K562 (cell line): ENCODE data around the gene AMFR. TPM values are rescaled to one million over a fixed set of nuclear protein-coding genes. Genes with fewer than 3 reads are reported as not detected.

Experiments used
- ATF2 ChIP-seq: sonication (generic); formaldehyde crosslinking; IDR thresholded peaks from 2 replicates; pipeline ENCODE4 v1.8.1; 2022; ENCODE audit warnings: missing genetic modification reagents
- ATF4 ChIP-seq: fragments of 450-650 bp; formaldehyde crosslinking; IDR thresholded peaks from 2 replicates; pipeline ENCODE4 v1.4.0; 2022; ENCODE audit warnings: mild to moderate bottlenecking, moderate library complexity
- CEBPG ChIP-seq, 3 experiments: fragments of 200-800 bp in 1 of 3; sonication (Bioruptor generic) in 1 of 3; sonication (generic) in 1 of 3; formaldehyde crosslinking in 1 of 3; IDR thresholded peaks in 2 of 3; conservative IDR thresholded peaks in 1 of 3; 2 replicates each; pipeline versions ENCODE4 v1.6.1 to v1.8.0; 2016 to 2022; ENCODE audit warnings: missing compliant biosample characterization in 2 of 3, missing genetic modification characterization in 2 of 3, mild to moderate bottlenecking in 1 of 3, missing genetic modification reagents in 1 of 3
- KLF6 ChIP-seq: fragments of 250-450 bp; sonication (Bioruptor Pico); IDR thresholded peaks from 2 replicates; pipeline ENCODE4 v1.4.0; 2020; ENCODE audit warnings: mild to moderate bottlenecking, moderate library complexity, borderline replicate concordance
- MYC ChIP-seq, 2 experiments: fragments of 250-450 bp in 1 of 2; sonication (Bioruptor Pico) in 1 of 2; IDR thresholded peaks; 2 replicates each; pipeline versions ENCODE4 v1.5.1 to v1.6.1; 2012 to 2021; ENCODE audit warnings: low read depth in 2 of 2, borderline replicate concordance in 1 of 2, improper control_type of control experiment in 1 of 2, low read length in 1 of 2, mild to moderate bottlenecking in 1 of 2, moderate library complexity in 1 of 2
- NBN ChIP-seq: fragments of 450-650 bp; IDR thresholded peaks from 2 replicates; pipeline ENCODE4 v1.6.1; 2016; ENCODE audit warnings: low read depth, mild to moderate bottlenecking
- NFRKB ChIP-seq: fragments of 450-650 bp; IDR thresholded peaks from 2 replicates; pipeline ENCODE4 v1.6.1; 2016; ENCODE audit warnings: low read depth
- NUFIP1 ChIP-seq: fragments of 450-650 bp; IDR thresholded peaks from 2 replicates; pipeline ENCODE4 v1.6.1; 2018; ENCODE audit not compliant: partially characterized antibody
- PCBP1 ChIP-seq: fragments of 200-400 bp; formaldehyde crosslinking; IDR thresholded peaks from 2 replicates; pipeline ENCODE4 v1.6.1; 2018; ENCODE audit warnings: mild to moderate bottlenecking, low read depth, low read length; ENCODE audit not compliant: poor library complexity, severe bottlenecking
- PTTG1 ChIP-seq: fragments of 450-650 bp; IDR thresholded peaks from 2 replicates; pipeline ENCODE4 v1.6.1; 2016; ENCODE audit warnings: low read depth, mild to moderate bottlenecking, missing genetic modification characterization, missing compliant biosample characterization
- SMAD3 ChIP-seq: fragments of 450-650 bp; formaldehyde crosslinking; conservative IDR thresholded peaks from 2 replicates; pipeline ENCODE4 v1.4.0; 2020; ENCODE audit warnings: mild to moderate bottlenecking
- TFAM ChIP-seq: fragments of 250-450 bp; sonication (Bioruptor Pico); conservative IDR thresholded peaks from 2 replicates; pipeline ENCODE4 v1.5.0; 2021; ENCODE audit warnings: mild to moderate bottlenecking, moderate library complexity
- THAP7 ChIP-seq: fragments of 250-450 bp; sonication (Bioruptor Pico); IDR thresholded peaks from 2 replicates; pipeline ENCODE4 v1.5.0; 2021
- USF1 ChIP-seq: sonication (generic); formaldehyde crosslinking; IDR thresholded peaks from 2 replicates; pipeline ENCODE4 v1.9.0; 2022; ENCODE audit warnings: mild to moderate bottlenecking, missing genetic modification reagents
- XRCC4 ChIP-seq: IDR thresholded peaks from one replicate; pipeline ENCODE4 v1.6.1; 2011; ENCODE audit not compliant: insufficient read depth, insufficient read length; ENCODE audit errors: extremely low read depth
- ZBED1 ChIP-seq: IDR thresholded peaks from 2 replicates; pipeline ENCODE4 v1.6.1; 2014
- ZMIZ1 ChIP-seq, 2 experiments: fragments of 150-350 bp in 1 of 2; IDR thresholded peaks; 2 replicates each; pipeline ENCODE4 v1.6.1; 2012 to 2016; ENCODE audit warnings: low read depth in 2 of 2, low read length in 2 of 2, mild to moderate bottlenecking in 1 of 2, moderate library complexity in 1 of 2
- ZNF274 ChIP-seq: IDR thresholded peaks from 2 replicates; pipeline ENCODE4 v1.6.1; 2011; ENCODE audit warnings: low read depth, mild to moderate bottlenecking, low read length, moderate library complexity, borderline replicate concordance
- ZNF76 ChIP-seq: fragments of 250-450 bp; sonication (Bioruptor Pico); IDR thresholded peaks from 2 replicates; pipeline ENCODE4 v1.4.0; 2020; ENCODE audit warnings: mild to moderate bottlenecking, moderate library complexity, borderline replicate concordance
- polyA plus RNA-seq, 8 experiments: library from polyadenylated mRNA; depleted of rRNA in 4 of 8; stranded (reverse) in 5 of 8; unstranded in 3 of 8; fragments of >200 nt; fragmentation: Nextera tagmentation in 2 of 8; fragmentation: Illumina TruSeq in 1 of 8; extraction: Ambion mirVana in 2 of 8; extraction: Trizol in 1 of 8; gene quantifications; 2 replicates each; pipeline versions ENCODE4 v1.2.1 to v1.2.3, GENCODE V29; 2011 to 2014; ENCODE audit warnings: inconsistent platforms in 1 of 8, missing spikeins in 1 of 8
- total RNA-seq, 7 experiments: library from RNA; depleted of rRNA in 6 of 7; stranded (reverse); fragments of >200 nt in 6 of 7; fragmentation: Illumina TruSeq in 2 of 7; extraction: Trizol in 2 of 7; gene quantifications; 2 replicates each; pipeline versions ENCODE4 v1.2.1 to v1.2.3, GENCODE V29; 2011 to 2021; ENCODE audit warnings: low replicate concordance in 1 of 7

AMFR gene
- total and polyA plus RNA-seq, 9 of the 15 experiments (the other 6 are each of a cell fraction or from before 2014, with no cell fraction given), result 15.6 to 113 (median 58.4) TPM

- TF ChIP-seq ZBED1 (no peak), CEBPG (CRISPR knock-in tag; IDR thresholded peaks at IDR 0.05) (peak; percentile 64), CEBPG (tag; conservative IDR thresholded peaks at IDR 0.05 in 1 of 2, IDR thresholded peaks at IDR 0.05 in 1 of 2) (peak in 1 of 2 experiments; percentile 85; a peak in 2 of 4 replicates), MYC (IDR thresholded peaks at IDR 0.05; ENCODE audit: low read depth, low read length) (peak; percentile 89), MYC (CRISPR knock-in tag; IDR thresholded peaks at IDR 0.05; ENCODE audit: borderline replicate concordance, low read depth) (no peak), USF1 (CRISPR knock-in tag) (peak; percentile 28; the same call in 1 of the 2 replicates), NBN (no peak), ZNF274 (no peak), ATF4 (CRISPR knock-in tag) (peak; percentile 77), ATF2 (no peak), TFAM (CRISPR knock-in tag) (no peak), KLF6 (0 out of 2 replicates have a peak, but pooled peaks have one; percentile 54), PTTG1 (tag) (no peak), ZMIZ1 (IDR thresholded peaks at IDR 0.05; ENCODE audit: low read depth in 2 of 2, low read length in 2 of 2) (no peak), NFRKB (no peak), THAP7 (CRISPR knock-in tag) (no peak), ZNF76 (CRISPR knock-in tag) (0 out of 2 replicates have a peak, but pooled peaks have one; percentile 49), XRCC4 (no peak), SMAD3 (CRISPR knock-in tag) (0 out of 2 replicates have a peak, but pooled peaks have one; percentile 43), NUFIP1 (no peak), PCBP1 (no peak)
Measured at GRCh38 chr16:56314244-56314850, 111.0 kb downstream of the AMFR start (continued).
